HG03196 (cell line): Measurements from ENCODE around the gene KCNG4.
A peak's percentile ranks its signal among the peaks of the same experiment; 100 is the strongest.

Experiments used
- ATAC-seq: cut with Tn5 transposase; IDR thresholded peaks from one replicate; pipeline ENCODE4 v1.9.1; 2021; ENCODE audit not compliant: unreplicated experiment

Gene KCNG4

DNA sequence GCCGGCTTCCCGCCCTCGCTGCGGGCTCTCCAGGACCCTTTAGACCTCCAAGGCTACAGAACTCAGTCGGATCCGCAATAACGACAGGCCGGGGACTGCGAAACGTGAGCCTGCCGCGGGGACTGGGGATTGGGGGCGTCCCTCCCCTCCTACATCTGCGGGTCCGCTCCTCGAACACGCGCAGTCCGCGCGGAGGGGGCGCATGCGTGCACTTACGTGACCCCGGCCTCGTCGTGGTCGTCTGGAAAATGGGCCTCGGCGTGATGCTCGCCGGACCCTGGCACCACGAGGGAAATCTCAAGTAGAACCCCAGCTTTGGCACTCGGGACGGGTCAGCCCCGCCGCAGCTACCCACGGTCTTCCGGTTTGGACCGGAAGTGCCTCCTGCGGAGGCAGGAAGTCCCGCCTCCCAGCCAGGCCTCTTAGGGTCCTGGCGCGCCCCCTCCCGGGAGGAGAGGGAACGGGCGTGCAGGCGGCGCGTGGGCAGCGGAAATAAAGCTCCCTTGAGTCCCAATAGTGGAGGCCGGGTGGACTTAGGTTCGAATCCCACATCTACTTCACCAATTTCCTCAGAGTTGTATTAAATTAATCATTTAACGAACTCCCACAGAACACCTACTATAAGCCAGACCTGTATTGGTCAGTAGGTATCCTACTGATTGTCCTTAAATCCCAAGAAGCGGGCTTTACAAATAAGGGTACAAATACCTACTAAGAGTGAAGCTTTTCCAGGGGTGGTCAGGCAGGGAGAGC, 53.0 kb downstream of the KCNG4 start, which contains the start of gene TAF1C:
TSS of gene TAF1C (minus strand) at position 373 of the 753 bp plus-strand sequence. CDS start 2,069 bp downstream, outside the sequence.
- peak; percentile 96 for ATAC-seq

DNA sequence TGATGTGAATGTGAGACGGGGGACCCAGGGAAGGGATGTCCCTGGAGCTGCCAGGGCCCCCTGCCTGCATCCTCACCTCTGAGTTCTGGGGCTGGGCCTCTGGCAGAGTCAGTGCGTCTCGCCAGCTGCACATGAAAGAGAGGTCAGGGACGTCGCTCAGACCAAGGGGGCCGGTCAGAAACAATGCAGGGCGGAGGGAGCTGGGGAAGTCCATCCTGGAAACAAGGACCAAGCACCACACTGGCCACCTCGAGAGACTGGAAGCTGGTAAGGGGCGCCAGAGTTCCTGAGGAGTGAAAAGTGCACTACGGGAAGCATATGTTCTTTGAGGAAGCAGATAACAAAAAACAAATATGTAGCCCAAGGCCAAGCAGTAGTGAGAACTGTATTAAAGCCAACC, 55.0 kb downstream of the KCNG4 start:
- ATAC-seq: no peak

DNA sequence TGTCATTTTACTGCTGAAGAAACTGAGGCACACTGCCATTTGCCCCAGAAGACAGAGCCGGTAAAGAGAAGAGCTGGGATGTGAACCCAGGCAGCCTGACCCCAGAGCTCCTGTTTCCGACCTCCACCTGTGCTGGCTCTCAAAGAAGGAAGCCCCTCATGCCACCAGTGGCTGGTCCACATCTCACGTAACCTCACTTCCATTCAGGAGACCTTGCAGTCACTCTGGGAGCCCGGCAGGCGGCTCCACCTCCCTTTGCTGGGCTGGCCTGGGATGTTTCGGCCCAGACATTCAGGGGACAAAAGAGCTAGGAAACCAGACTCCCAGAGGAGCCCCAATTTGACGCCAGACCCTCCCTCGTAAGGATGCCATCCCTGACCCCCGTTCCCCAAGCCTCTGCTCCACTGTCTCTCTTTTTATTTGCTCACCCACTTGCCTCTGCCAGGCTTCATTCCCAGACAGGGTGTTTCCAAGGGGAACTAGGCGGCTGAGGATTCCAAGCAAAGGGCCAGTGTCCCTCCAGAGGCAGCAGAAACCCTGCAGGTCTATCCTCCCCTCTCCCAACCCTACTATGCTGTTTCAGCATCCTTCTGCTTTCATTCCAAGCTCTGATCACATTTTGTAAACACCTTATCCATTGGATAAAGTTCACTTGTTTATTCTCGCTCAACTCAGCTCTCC, 55.8 kb downstream of the KCNG4 start:
- no peak for ATAC-seq

DNA sequence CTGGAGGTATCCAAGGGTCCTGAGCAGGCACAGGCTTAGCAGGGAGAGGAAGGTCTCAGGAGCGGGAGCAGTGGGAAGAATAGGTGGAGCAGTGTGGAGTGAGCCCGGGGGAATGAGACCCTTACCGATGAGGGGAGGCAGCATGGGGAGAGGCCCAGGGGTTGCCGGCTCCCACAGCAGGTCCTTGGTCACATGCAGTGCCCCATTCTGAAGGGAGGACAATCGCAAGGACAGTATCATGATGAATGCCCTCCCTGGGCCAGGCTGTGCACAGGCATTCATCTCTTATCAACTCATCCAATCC, 56.3 kb downstream of the KCNG4 start:
- ATAC-seq: no peak

DNA sequence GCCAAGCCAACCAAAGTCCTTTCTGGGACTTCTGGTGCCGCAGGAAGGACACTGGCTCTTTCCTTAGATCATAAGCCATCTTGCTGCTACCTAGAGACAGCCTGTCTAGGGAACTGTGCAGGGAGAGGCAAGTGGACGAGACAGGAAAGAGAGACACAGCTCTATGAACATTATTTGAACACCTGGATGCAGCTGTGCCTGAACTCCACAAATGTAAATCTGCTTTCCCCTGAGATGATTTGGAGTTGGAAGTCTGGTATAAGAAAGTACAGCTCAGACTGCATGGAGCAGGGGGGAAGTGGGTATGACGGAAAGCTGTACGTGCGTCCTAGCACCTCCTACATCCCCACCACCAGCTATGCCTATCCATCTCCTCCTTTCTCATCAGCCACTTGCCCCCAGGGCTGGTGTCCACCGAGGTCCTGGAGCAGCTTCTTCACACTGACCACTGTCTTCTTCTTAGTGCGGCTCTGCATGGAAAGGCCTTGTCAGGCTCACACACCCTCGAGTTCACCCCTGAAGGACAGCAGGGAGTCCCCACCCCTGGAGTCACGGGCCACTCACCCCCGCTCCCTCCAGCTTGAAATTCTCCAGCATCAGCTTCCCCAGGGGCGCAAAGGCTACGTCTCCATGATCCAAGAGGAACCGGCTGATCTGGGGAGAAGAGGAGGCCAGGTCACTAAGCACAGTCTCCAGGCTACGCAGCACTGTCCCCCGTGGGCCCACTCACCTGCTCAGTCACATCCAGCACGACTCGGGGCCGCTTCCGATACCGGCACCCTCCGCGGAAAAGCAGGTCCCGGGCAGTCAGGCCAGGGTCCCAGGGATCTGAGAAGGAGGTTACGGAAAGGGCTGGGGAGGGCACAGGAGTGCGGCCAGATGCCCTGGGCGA, 56.9 kb downstream of the KCNG4 start:
- ATAC-seq: no peak

DNA sequence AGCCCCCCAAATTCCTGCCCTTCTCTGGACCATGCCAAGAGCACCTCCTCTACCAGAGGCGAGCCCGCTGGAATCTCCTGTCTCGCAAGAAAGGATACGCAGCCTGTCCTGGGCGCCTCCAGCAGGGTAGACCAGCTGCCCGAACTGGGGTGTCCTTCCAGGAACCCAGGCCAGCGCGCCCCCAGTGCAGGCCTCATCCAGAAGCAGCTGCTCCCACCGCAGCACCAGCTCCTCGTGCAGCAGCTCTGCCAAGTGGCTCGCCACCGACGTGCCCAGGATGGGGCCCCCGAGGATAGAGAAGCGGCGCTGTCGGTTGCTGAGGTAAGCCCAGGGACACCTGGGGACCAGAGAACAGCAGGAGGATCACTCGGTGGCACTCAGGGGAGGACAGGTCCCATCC, 57.7 kb downstream of the KCNG4 start:
- no peak for ATAC-seq

DNA sequence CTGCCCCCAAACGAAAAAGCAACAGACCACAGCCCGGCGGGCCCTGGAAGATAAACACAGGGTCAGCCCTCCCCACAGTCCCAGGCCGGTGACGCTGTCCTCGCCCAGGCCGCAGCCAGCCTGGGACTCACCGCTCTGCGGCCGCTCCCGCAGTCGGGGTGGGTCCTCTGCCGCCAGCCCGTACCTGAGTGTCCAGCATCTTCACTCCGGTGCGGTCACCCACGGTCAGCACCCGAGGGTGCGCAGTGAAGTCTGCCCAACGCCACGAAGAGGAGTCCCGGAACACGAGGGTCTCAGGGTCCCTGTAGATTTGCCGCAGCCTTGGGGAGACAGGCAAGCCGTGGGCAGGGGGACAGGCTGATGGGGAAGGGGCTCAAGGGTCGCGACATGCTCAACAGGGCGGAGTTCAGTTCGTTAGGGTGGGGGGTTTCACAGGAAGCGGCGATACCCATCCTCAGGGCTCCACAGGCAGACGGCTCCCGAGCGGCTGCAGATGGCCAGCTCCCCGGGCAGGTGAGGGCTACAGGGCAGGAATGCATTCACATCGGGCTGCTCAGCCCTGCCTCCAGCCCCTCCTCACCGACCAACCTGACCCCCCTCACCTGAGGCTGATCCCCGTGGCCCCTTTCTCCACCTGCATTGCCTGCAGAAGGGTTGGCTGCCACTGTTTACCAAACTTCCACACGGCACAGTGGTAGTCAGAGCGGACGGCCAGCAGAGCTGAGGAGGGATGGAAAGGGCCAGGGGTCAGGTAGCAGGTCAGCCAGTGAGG, 58.5 kb downstream of the KCNG4 start:
- no peak for ATAC-seq

DNA sequence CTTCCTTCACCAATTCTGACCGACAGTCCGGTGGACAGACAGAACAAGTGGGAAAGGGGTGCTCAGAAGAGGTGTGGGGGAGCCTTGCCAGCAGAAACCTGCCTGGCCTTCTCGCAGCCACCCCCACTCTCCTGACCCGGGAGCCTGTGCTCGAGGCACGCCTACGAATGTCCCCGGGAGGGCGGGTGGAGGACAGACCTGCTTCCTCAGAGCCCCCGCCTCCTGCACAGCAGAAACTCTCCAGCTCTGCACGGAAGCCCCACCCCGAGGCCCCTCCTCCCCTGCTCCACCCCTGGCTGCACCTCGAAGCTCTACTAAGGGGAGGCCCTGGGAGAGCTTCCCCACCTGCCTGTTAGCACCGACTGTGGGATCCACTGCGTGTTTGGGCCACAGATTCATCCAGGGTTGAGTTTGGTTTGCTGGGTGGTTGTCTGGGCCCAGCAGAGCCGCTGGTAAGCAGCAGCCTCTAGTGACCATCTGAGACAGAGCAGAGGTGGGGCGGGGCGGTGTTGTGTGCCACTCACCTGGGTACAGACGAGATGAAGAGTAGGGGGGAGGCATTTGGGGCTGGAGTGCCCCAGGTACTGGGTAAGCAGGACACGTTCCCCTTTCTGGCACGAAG, 59.2 kb downstream of the KCNG4 start:
- ATAC-seq: no peak

DNA sequence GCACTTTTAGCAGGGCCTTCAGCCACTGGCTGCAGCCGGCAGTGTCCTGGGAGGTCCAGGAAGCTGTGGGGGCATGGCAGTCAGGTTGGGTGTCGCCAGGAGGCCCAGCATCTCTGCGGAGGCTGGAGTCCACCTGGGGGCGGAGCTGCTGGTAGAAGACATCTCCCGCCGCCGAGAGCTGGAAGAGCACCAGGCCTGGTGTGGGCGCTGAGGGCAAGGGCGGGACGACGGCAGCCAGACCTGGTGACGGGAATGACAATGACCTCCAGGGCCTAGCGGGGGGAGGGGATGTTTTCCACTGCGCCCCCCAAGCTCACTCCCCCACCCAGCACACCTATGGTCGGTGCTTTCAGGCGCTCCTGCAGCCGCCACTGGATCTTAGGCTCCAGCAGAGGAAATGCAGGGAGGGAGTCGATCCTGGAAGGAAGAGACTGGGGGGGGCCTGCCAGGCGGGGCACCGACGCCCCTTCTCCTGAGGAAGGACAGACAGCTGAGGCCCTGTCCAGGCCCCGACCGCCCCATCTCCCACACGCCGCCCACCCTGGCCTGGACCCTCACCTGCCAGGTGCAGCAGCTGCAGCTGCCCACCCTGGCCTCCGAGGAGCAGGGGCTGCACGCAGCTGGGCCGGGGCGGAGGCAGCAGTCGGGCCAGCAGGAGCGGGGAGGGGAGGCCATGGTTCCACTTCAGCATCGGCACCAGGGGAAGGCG, 60.0 kb downstream of the KCNG4 start:
- ATAC-seq: no peak

DNA sequence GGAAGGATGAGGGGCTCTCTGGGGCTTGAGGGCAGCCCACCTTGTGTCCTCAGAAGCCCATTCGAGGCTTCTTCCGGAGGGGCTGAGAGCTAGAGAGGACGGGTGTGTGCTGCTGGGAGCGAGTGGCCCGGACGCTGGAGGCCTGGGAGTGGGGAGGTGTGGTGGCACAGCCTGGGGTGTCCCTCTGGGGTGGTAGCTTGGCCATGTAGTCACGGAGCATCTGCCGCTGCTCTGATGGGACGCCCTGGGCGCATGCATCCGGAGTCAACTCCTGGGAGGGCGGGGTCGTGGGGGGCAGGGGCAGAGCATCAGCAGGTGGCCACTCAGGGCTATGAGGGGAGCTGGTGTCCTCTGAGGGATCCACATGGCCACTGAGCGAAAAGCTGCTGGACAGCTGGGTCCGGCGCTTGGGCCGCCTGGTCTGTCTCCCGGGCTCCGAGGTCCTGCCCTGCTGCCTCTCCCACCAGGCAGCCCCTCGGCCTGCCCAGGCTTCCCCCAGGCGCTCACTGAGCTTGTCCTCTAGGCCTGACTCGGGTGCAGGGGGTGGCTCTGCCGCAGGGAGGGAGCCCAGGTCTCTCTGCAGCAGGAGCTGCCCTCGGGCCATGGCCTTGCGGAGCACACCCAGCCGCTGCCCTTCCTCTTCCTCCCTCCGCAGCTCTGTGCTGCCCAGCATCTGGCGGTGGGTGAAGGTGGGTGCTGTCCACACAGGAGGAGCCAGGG, 60.8 kb downstream of the KCNG4 start:
- no peak for ATAC-seq

DNA sequence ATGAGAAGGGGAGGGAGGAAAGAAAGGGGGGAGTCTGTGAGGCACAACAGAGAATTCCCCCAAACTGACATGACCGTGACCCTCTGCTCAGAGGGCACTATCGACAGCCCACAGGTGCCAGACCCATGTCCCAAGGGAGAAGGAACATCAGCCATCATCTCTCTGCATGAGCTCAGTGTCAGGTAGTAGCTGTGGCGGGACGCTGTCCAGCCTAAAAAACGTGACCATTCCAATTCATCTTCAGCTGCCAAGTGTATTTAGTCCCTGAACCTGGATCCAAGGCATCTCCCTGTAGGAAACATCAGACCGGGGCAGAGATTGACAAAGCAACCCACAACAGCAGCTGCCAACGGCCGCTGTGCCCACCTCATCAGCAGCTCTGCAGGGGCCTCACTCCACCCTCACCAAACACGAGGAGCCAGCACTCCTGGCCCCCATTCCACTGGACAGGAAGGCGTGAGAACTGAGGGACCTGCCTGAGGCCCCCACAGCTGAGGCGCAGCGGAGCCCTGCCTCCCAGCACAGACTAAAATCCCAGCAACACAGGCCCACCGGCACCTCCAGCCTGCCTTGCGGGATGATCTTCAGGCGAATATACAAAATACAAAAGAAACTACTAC, 61.6 kb downstream of the KCNG4 start:
- ATAC-seq: no peak

DNA sequence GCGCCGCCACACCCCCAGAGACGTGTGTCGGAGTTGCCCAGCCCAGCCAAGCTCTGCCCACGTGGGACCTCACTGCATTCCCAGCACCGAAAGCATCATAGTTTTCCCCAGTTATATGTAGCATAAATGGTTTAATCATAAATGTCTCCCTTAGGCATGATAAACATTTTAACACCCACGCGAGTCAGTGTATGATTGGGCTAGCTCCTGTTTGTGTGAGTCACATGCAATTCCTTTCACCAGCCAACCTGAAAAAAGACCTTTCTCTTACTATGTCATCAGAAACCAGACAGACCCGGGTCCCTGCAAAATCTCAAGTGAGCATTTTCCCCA, 62.1 kb downstream of the KCNG4 start:
- ATAC-seq: no peak

DNA sequence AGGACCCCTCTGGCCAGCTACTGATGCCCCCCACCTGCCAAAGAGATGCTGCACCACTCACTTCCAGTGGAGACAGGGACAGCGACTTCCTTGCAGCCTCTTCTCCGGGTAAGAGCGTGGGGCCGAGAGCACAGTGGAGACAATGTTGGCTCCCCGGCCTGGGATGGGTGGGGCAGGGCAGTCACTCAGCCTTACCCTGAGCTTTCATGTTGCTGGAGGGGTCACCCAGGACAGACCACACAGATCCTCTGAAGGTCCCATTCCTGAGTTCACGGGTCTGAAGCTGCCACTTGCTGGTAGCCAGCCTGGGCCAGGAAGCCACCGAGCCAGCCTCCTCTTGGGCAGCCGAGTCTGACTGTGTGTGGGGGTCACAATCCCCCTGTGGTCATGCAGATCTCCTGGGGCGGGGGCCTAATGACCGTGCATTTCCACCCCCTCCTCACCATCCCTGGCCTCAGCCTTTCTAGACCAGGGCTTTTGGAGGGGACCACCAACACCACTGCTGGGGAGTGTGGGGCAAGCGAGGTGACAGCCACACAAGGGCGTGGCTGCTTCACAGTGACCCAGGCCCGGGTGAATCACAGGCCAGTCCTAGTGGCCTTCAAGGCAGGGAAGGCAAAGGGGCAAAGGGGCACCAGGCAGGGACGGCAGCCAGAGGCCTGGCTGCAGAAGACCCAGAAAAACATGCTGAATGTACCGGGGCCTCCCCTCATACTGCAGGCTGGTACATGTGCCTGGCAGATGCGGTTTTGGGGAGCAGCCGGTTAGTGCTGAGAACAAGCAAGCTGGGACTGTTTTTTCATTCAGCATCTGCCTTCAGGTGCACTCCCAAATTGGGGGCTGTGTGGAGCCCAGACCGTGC, 63.4 kb downstream of the KCNG4 start:
- ATAC-seq: no peak

DNA sequence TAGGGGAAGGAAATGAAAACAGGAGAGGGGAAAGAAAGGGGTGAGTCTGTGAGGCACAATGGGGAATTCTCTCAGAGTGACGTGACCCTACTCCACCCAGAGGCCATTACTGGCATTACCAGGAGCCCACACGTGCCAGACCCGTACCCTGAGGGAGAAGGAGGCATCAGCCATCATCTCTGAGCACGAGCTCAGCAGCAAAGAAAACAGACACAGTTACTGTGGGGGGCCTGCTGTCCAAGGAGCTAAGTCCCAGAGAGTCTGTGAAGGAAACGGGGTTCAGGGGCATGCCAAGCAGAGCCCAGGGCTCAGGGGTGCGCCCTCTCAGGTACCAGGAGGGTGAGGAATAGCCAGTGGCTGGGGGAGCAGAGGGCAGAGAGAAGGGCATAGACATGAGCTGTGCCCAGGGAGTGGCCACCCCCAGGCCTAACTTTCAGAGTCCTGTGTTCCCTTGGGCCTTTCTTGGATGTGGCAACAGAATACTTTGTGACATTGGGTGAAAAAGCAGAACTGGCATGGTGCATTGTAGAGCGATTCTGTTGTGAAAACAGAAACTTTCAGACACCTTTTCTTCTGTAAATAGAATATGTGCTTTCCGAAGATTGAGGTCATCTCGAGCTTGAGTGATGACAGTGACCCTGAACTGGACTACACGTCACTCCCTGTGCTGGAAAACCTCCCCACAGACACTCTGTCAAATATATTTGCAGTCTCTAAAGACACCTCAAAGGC, 64.3 kb downstream of the KCNG4 start:
- ATAC-seq: peak; percentile 54

DNA sequence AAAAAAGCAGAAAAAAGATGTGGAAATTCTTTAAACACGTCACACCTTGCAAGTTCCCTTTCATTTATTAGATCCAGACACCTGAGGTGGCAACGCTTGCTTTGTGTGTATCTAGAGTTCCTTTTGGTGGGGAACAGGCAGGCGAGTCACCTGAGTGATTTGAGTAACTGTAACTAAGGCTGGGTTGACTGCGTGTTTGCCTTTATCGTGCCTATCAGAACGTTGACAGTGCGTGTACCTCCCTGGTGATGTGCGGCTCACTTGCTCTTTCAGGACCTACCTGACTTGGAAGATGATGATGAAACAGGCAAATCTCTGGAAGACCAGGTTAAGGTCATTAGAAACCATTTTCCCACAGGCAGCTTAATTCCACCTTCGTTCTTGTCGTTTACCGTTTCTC, 65.4 kb downstream of the KCNG4 start:
- no peak for ATAC-seq

DNA sequence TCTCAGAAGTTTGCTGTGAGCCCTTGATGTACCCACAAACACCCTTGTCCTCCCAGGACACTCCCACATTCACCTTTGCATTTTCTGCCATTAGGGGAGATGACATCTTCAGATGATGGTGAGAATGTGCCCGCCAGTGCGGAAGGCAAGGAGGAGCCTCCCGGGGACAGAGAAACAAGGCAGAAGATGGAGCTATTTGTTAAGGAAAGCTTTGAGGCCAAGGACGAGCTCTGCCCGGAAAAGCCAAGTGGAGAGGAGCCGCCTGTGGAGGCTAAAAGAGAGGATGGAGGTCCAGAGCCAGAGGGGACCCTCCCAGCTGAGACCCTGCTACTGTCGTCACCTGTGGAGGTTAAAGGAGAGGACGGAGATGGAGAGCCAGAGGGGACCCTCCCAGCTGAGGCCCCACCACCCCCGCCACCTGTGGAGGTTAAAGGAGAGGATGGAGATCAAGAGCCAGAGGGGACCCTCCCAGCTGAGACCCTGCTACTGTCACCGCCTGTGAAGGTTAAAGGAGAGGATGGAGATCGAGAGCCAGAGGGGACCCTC, 70.0 kb downstream of the KCNG4 start:
- no peak for ATAC-seq
